ENCODE measurements around the gene HEMK1. TPM values are rescaled to one million over a fixed set of nuclear protein-coding genes. Genes with fewer than 3 reads are reported as not detected.
A peak's percentile ranks its signal among the peaks of the same experiment; 100 is the strongest.

HEMK1 gene
- total and polyA plus RNA-seq, 8 donors: 23.5 to 27.6 (median 25.0) TPM

DNA sequence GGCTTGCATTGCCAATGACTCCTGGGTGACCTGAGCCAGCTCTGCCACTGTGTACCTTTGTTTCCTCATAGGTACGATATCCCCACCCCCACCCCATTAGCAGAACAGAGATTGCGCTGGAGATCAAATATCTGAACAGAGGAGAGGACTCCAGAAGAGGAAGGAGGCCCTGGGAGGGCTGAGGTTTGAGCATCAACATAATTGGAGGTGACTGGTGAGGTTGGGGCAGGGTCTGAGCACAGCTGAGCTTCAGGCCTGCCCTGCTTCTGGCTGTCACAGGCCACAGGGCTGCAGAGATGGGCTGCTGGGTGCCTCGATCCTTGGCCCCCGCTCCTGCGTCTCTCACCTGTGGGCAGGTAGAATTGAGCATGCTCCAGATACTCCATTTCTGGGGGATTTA is 44.6 kb upstream of the HEMK1 start:
- no peak overlapping the region for H3K27ac ChIP-seq
- no peaks in the 10 kb centered on the region for H3K36me3 ChIP-seq
- intact Hi-C loops (cut with DNase I): no loop called here
- TF ChIP-seq, protein P1, sequence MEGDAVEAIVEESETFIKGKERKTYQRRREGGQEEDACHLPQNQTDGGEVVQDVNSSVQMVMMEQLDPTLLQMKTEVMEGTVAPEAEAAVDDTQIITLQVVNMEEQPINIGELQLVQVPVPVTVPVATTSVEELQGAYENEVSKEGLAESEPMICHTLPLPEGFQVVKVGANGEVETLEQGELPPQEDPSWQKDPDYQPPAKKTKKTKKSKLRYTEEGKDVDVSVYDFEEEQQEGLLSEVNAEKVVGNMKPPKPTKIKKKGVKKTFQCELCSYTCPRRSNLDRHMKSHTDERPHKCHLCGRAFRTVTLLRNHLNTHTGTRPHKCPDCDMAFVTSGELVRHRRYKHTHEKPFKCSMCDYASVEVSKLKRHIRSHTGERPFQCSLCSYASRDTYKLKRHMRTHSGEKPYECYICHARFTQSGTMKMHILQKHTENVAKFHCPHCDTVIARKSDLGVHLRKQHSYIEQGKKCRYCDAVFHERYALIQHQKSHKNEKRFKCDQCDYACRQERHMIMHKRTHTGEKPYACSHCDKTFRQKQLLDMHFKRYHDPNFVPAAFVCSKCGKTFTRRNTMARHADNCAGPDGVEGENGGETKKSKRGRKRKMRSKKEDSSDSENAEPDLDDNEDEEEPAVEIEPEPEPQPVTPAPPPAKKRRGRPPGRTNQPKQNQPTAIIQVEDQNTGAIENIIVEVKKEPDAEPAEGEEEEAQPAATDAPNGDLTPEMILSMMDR (IDR thresholded peaks at IDR 0.05): no peak
- ATAC-seq (no peak), DNase-seq (no peak)
- peaks cover 0 to 6% of the 10 kb centered on the region in 2 donors for H3K27me3 ChIP-seq
- H3K4me1 ChIP-seq: no peaks in the 10 kb centered on the region
- H3K9me3 ChIP-seq: no peaks in the 10 kb centered on the region
- no peak overlapping the region for H3K4me3 ChIP-seq

DNA sequence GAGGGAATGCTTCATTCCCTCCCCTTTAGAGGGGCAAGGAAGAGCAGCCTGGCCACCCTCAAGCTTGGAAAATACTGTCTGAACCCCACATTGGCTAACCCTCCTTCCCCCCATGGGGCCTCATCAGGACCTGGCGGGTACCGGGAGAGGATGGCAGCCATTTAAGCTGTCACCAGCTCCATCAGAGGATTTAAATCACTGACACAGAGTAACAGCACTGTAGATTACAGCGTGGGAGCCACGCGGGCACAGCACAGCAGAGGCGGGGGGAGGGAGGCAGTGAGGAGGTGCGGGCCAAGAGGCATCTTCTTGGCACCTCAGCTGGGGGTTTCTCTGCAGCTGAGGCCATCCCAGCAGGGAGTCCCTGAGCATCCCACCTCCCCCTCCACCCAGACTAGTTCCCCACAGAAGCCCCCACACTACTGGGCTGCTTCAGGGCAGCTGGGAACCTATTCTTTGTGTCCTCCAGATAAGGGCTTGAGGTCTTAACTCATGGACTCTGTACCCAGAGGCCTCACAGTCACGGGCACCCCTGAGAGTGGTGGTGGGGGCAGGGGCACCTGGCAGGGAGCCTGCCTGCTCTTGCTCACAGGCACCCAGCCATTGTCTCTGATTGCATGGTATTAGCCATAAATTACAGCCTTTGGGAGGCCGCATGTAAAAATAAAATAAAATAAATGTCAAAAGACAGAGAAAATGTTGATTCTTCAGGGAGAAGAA is 44.0 kb upstream of the HEMK1 start:
- no peak overlapping the region for H3K27ac ChIP-seq
- H3K36me3 ChIP-seq: no peaks in the 10 kb centered on the region
- no peak overlapping the region for H3K4me3 ChIP-seq
- intact Hi-C loops (cut with DNase I): no loop called here
- H3K9me3 ChIP-seq: no peaks in the 10 kb centered on the region
- TF ChIP-seq, protein P1 (IDR thresholded peaks at IDR 0.05): no peak
- H3K27me3 ChIP-seq: peaks cover 0 to 12% of the 10 kb centered on the region in 2 donors
- H3K4me1 ChIP-seq: no peaks in the 10 kb centered on the region
- ATAC-seq (no peak), DNase-seq (no peak)

DNA sequence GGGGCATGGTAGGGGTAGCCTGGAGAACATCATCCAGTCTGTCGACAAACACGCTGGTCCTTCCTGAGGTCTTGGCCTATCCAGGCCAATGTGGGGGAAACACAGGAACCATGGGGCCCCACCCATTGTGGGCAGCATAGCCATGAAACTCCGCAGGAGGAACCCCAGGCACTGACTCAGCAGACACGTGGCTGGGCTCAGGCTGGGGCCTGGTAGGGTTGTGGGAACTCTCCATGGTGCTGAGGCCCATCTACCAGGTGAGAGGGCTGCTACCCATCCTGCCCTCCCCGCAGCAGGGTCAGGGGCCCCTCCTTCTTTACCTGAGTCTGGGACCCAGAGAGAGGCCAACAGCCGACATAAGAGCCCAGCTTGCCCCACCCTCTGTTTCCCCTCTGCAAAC is 43.3 kb upstream of the HEMK1 start:
- Histone ChIP-seq H3K4me1 (no peaks in the 10 kb centered on the region), H3K27me3 (peaks cover 0 to 18% of the 10 kb centered on the region in 2 donors), H3K4me3 (no peak overlapping the region), H3K36me3 (no peaks in the 10 kb centered on the region), H3K27ac (no peak overlapping the region), H3K9me3 (no peaks in the 10 kb centered on the region)
- peak in 3 of 4 donors; percentile 48 to 85 (median 79) for DNase-seq
- TF ChIP-seq, protein P1 (IDR thresholded peaks at IDR 0.05): no peak
- peak; percentile 89 for ATAC-seq
- intact Hi-C loops (cut with DNase I): no loop called here

DNA sequence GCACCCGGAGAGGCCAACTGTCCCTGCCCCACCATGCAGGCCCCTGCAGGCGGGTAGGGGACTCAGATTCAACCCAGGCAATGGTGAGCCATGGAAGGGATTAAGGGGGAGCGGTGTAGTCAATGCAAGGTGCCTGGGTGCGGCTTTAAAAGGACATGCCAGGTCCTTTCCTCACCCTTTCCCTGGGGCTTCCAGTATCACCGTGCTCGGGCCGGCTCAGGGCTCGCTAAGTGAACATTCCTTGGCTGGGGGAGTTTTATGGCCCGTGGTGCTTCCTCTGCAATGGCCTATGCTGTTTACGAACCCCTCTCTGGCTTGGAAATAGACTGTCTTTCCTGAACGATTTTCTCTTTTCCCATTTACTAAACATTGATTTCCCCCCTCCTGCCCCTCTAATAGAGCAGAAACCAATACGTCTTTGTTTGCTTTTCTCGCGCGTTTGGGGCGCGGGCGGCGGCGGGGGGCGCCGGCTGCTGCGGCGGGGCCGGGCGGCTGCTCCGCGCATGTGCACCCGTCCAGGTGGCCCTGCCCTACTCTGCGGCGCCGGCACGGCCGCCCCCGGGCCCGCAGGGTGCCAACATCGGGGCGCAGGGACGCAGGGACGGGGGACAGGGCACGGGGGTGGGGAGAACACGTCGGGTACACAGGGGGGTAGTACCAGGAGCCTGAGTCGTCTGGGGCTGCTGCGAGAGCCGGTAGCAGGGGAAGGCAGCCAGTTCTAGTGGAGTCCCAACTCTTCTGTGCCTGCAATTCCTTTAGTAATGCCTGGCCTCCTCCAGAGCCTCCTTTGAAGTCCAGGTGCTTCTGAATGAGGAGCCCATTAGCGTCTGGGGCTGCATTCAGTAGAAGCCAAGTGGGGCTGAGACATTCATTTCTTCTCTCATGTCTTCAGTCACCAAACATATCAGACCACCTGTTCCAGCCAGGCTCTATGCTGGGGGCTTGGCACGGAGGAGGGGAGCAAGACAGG is 39.0 kb upstream of the HEMK1 start:
- DNase-seq (no peak), ATAC-seq (no peak)
- H3K36me3 ChIP-seq: no peaks in the 10 kb centered on the region
- no peak overlapping the region for H3K27ac ChIP-seq
- no peaks in the 10 kb centered on the region for H3K9me3 ChIP-seq
- intact Hi-C loops (cut with DNase I): loop anchor here in 1 of 2 donors (10.0 kb wide), 1 partner anchor 155 kb away; no protein-coding TSS in a partner anchor
- H3K4me1 ChIP-seq: no peaks in the 10 kb centered on the region
- H3K4me3 ChIP-seq: no peak overlapping the region
- TF ChIP-seq, protein P1 (IDR thresholded peaks at IDR 0.05): no peak
- H3K27me3 ChIP-seq: peaks cover 0 to 28% of the 10 kb centered on the region in 2 donors

DNA sequence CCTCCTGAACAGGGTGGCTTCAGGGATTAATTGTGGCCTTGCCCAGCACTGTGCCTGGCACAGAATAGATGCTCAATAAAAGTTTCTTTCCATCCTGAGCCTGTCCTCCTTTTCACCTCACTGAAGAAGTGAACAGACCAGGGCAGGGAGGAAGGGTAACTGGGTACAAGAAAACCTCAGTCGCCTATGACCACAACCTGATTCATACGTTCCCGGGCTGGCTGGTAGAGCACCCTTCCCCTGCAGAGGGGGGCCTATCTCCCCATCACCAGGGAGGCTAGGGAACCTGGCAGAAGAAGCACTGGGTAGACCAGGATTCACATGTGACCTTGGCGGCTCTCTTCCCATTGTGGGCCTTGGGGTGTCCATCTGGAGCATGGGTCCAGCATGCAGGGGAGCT is 38.1 kb upstream of the HEMK1 start:
- Histone ChIP-seq H3K4me3 (no peak overlapping the region), H3K36me3 (no peaks in the 10 kb centered on the region), H3K27ac (no peak overlapping the region), H3K9me3 (no peaks in the 10 kb centered on the region), H3K4me1 (no peaks in the 10 kb centered on the region), H3K27me3 (peaks cover 0 to 28% of the 10 kb centered on the region in 2 donors)
- intact Hi-C loops (cut with DNase I): loop anchor here in 1 of 2 donors (10.0 kb wide), 1 partner anchor 156 kb away; no protein-coding TSS in a partner anchor
- no peak for ATAC-seq
- TF ChIP-seq, protein P1 (IDR thresholded peaks at IDR 0.05): no peak
- no peak for DNase-seq

Data from left lung (tissue), 10 donors.